Tibial artery (tissue), 4 donors: ENCODE results near the gene FASTK.

ENCODE experiments used
- DNase-seq, 2 donors: peaks; one replicate each; pipeline ENCODE4 v3.0.0-alpha.2; 2019
- H3K27ac ChIP-seq, 2 donors: fragments of 200-600 bp; sonication (generic) in 1 of 2; 1 replicate in 1 of 2; 2 replicates in 1 of 2; pipeline ENCODE4 v1.5.1; 2018 to 2019; ENCODE audit warnings: mild to moderate bottlenecking in 1 of 2
- H3K27me3 ChIP-seq, 2 donors: fragments of 200-600 bp; sonication (generic) in 1 of 2; one replicate each; pipeline versions ENCODE4 v1.5.1 to v1.6.0; 2016 to 2019
- H3K36me3 ChIP-seq, 3 donors: fragments of 200-600 bp; sonication (generic) in 2 of 3; one replicate each; pipeline ENCODE4 v1.5.1; 2016 to 2019; ENCODE audit warnings: mild to moderate bottlenecking in 2 of 3
- H3K4me1 ChIP-seq, 4 donors: fragments of 200-600 bp; sonication (generic) in 2 of 4; 1 replicate in 3 of 4; 2 replicates in 1 of 4; pipeline ENCODE4 v1.5.1; 2016 to 2019
- H3K4me3 ChIP-seq, 2 donors: fragments of 200-600 bp; sonication (generic) in 1 of 2; 1 replicate in 1 of 2; 2 replicates in 1 of 2; pipeline ENCODE4 v1.5.1; 2018 to 2019; ENCODE audit warnings: mild to moderate bottlenecking in 2 of 2
- H3K9me3 ChIP-seq, 3 donors: fragments of 200-600 bp; sonication (generic) in 1 of 3; one replicate each; pipeline ENCODE4 v1.5.1; 2016 to 2019
- CTCF ChIP-seq, 2 experiments: fragments of 200-600 bp in 1 of 2; fragments of 450-650 bp in 1 of 2; IDR thresholded peaks; one replicate each; pipeline ENCODE4 v1.5.1; 2017 to 2019; ENCODE audit warnings: antibody characterized with exemption in 2 of 2, mild to moderate bottlenecking in 1 of 2, moderate library complexity in 1 of 2
- intact Hi-C: fragments of 100-400 bp; cut with DNase I; formaldehyde crosslinking; loops from one replicate; pipeline ENCODE4 v1.15.0; 2023; ENCODE audit warnings: low total_unique reads

FASTK gene

GRCh38 chr7:151074817-151075661 is 5.6 kb downstream of the FASTK start:
- no peak for DNase-seq
- no peaks in the 10 kb centered on the region for H3K9me3 ChIP-seq
- no peak overlapping the region for H3K27ac ChIP-seq
- no peak overlapping the region for H3K4me3 ChIP-seq
- intact Hi-C loops, result no loop called here
- peaks cover 46 to 77% (median 74%) of the 10 kb centered on the region in 3 donors for H3K36me3 ChIP-seq
- no peak for TF ChIP-seq CTCF (IDR thresholded peaks at IDR 0.05)
- no peaks in the 10 kb centered on the region for H3K27me3 ChIP-seq
- peaks cover 0 to 36% (median 21%) of the 10 kb centered on the region in 4 donors for H3K4me1 ChIP-seq

GRCh38 chr7:151073990-151074389 is 6.6 kb downstream of the FASTK start:
- Histone ChIP-seq H3K27me3 (no peaks in the 10 kb centered on the region), H3K27ac (no peak overlapping the region), H3K9me3 (no peaks in the 10 kb centered on the region), H3K36me3 (peaks cover 56 to 87% (median 85%) of the 10 kb centered on the region in 3 donors), H3K4me1 (peaks cover 0 to 26% (median 11%) of the 10 kb centered on the region in 4 donors), H3K4me3 (no peak overlapping the region)
- TF ChIP-seq CTCF (IDR thresholded peaks at IDR 0.05), result no peak
- DNase-seq, result no peak
- intact Hi-C loops, result no loop called here

GRCh38 chr7:151071032-151071866 is 9.4 kb downstream of the FASTK start:
- no peak overlapping the region for H3K27ac ChIP-seq
- no peak for TF ChIP-seq CTCF (IDR thresholded peaks at IDR 0.05)
- peaks cover 78 to 100% (median 98%) of the 10 kb centered on the region in 3 donors for H3K36me3 ChIP-seq
- intact Hi-C loops, result no loop called here
- H3K4me1 ChIP-seq, result no peaks in the 10 kb centered on the region
- no peaks in the 10 kb centered on the region for H3K27me3 ChIP-seq
- H3K4me3 ChIP-seq, result no peak overlapping the region
- no peak for DNase-seq
- H3K9me3 ChIP-seq, result no peaks in the 10 kb centered on the region

- peaks cover 85 to 100% (median 98%) of the 10 kb centered on the region in 3 donors for H3K36me3 ChIP-seq
- H3K9me3 ChIP-seq, result no peaks in the 10 kb centered on the region
- H3K27me3 ChIP-seq, result no peaks in the 10 kb centered on the region
- TF ChIP-seq CTCF (IDR thresholded peaks at IDR 0.05), result no peak
- H3K4me3 ChIP-seq, result no peak overlapping the region
- no peak for DNase-seq
- intact Hi-C loops, result no loop called here
- H3K4me1 ChIP-seq, result no peaks in the 10 kb centered on the region
- H3K27ac ChIP-seq, result no peak overlapping the region
Observed at GRCh38 chr7:151070574-151070960, 10.0 kb downstream of the FASTK start.

GRCh38 chr7:151069841-151070573 is 10.6 kb downstream of the FASTK start:
- Histone ChIP-seq H3K4me3 (no peak overlapping the region), H3K4me1 (no peaks in the 10 kb centered on the region), H3K36me3 (peaks cover 88 to 100% (median 98%) of the 10 kb centered on the region in 3 donors), H3K27ac (no peak overlapping the region), H3K9me3 (no peaks in the 10 kb centered on the region), H3K27me3 (no peaks in the 10 kb centered on the region)
- no peak for DNase-seq
- intact Hi-C loops, result no loop called here
- no peak for TF ChIP-seq CTCF (IDR thresholded peaks at IDR 0.05)
